Liver (tissue), 9 donors: ENCODE measurements around the gene TTF1. TPM values are rescaled to one million over a fixed set of nuclear protein-coding genes. Genes with fewer than 3 reads are reported as not detected.
"Not testable (repeated sequence)": the region's sequence is repeated elsewhere in the genome, so short reads cannot be mapped to it uniquely, and the experiment has no call there.

Experiments
- DNase-seq: peaks from one replicate; pipeline ENCODE4 v3.0.0-alpha.2; 2017; ENCODE audit warnings: low spot score
- H3K27ac ChIP-seq, 2 donors: one replicate each; pipeline ENCODE4 v1.7.0; 2013; ENCODE audit warnings: inconsistent platforms in 2 of 2, low read length in 2 of 2, control low read depth in 1 of 2, low read depth in 1 of 2, mild to moderate bottlenecking in 1 of 2
- H3K27me3 ChIP-seq, 4 donors: one replicate each; pipeline versions ENCODE4 v1.6.1 to v1.7.0; 2013; ENCODE audit warnings: low read length in 3 of 4, inconsistent platforms in 1 of 4, mild to moderate bottlenecking in 1 of 4, moderate library complexity in 1 of 4; ENCODE audit not compliant: control insufficient read depth in 4 of 4, insufficient read depth in 4 of 4
- H3K36me3 ChIP-seq, 4 donors: one replicate each; pipeline versions ENCODE4 v1.6.1 to v1.7.0; 2013; ENCODE audit warnings: low read length in 3 of 4, mild to moderate bottlenecking in 3 of 4, low read depth in 1 of 4, moderate library complexity in 1 of 4; ENCODE audit not compliant: control insufficient read depth in 4 of 4, insufficient read depth in 3 of 4
- H3K4me1 ChIP-seq, 4 donors: one replicate each; pipeline versions ENCODE4 v1.6.1 to v1.7.0; 2013; ENCODE audit warnings: low read length in 3 of 4, mild to moderate bottlenecking in 3 of 4, moderate library complexity in 1 of 4; ENCODE audit not compliant: control insufficient read depth in 4 of 4, insufficient read depth in 4 of 4
- H3K4me3 ChIP-seq, 3 donors: one replicate each; pipeline versions ENCODE4 v1.6.1 to v1.7.0; 2013; ENCODE audit warnings: low read length in 3 of 3, control low read depth in 1 of 3, low read depth in 1 of 3, mild to moderate bottlenecking in 1 of 3
- H3K9ac ChIP-seq, 2 donors: one replicate each; pipeline ENCODE4 v1.7.0; 2013; ENCODE audit warnings: low read length in 2 of 2, mild to moderate bottlenecking in 2 of 2, moderate library complexity in 2 of 2, control low read depth in 1 of 2, low read depth in 1 of 2
- H3K9me3 ChIP-seq, 4 donors: one replicate each; pipeline versions ENCODE4 v1.6.1 to v1.7.0; 2013; ENCODE audit warnings: low read length in 3 of 4; ENCODE audit not compliant: control insufficient read depth in 4 of 4
- ATF3 ChIP-seq: IDR thresholded peaks from 2 replicates; pipeline ENCODE4 v1.6.1; 2016; ENCODE audit warnings: antibody characterized with exemption
- CTCF ChIP-seq: fragments of 150-350 bp; IDR thresholded peaks from 2 replicates; pipeline ENCODE4 v1.5.1; 2017; ENCODE audit warnings: improper control_type of control experiment, low read depth, low read length; ENCODE audit not compliant: missing input control
- EGR1 ChIP-seq, 2 donors: IDR thresholded peaks; 2 replicates each; pipeline ENCODE4 v1.6.1; 2016 to 2018; ENCODE audit warnings: antibody characterized with exemption in 2 of 2, low read depth in 2 of 2
- FOXA1 ChIP-seq: IDR thresholded peaks from 2 replicates; pipeline ENCODE4 v1.6.1; 2016; ENCODE audit warnings: antibody characterized with exemption
- FOXA2 ChIP-seq: IDR thresholded peaks from 2 replicates; pipeline ENCODE4 v1.6.1; 2016; ENCODE audit warnings: antibody characterized with exemption
- HNF4A ChIP-seq, 2 donors: conservative IDR thresholded peaks; 2 replicates each; pipeline ENCODE4 v1.6.1; 2016; ENCODE audit warnings: antibody characterized with exemption in 2 of 2, mild to moderate bottlenecking in 2 of 2
- HNF4G ChIP-seq: IDR thresholded peaks from 2 replicates; pipeline ENCODE4 v1.6.1; 2016; ENCODE audit warnings: antibody characterized with exemption
- JUND ChIP-seq, 2 donors: IDR thresholded peaks; 2 replicates each; pipeline ENCODE4 v1.6.1; 2016; ENCODE audit warnings: antibody characterized with exemption in 2 of 2
- NR2F2 ChIP-seq: IDR thresholded peaks from 2 replicates; pipeline ENCODE4 v1.6.1; 2016; ENCODE audit warnings: antibody characterized with exemption
- RAD21 ChIP-seq, 2 donors: IDR thresholded peaks; 2 replicates each; pipeline ENCODE4 v1.6.1; 2016; ENCODE audit warnings: antibody characterized with exemption in 2 of 2, mild to moderate bottlenecking in 2 of 2
- REST ChIP-seq: IDR thresholded peaks from 2 replicates; pipeline ENCODE4 v1.6.1; 2016; ENCODE audit warnings: antibody characterized with exemption, mild to moderate bottlenecking
- RXRA ChIP-seq, 2 donors: IDR thresholded peaks; 2 replicates each; pipeline ENCODE4 v1.6.1; 2017 to 2018; ENCODE audit warnings: antibody characterized with exemption in 2 of 2, mild to moderate bottlenecking in 1 of 2
- TAF1 ChIP-seq: conservative IDR thresholded peaks from 2 replicates; pipeline ENCODE4 v1.6.1; 2016; ENCODE audit warnings: antibody characterized with exemption, mild to moderate bottlenecking
- YY1 ChIP-seq: IDR thresholded peaks from 2 replicates; pipeline ENCODE4 v1.6.1; 2016; ENCODE audit warnings: antibody characterized with exemption, mild to moderate bottlenecking
- ZBTB33 ChIP-seq: IDR thresholded peaks from 2 replicates; pipeline ENCODE4 v1.6.1; 2016; ENCODE audit warnings: antibody characterized with exemption
- WGBS: extraction: QIAGEN DNeasy Blood & Tissue Kit; methylation state at CpG from one replicate; pipeline ENCODE4 v1.1.7; 2013; 5-methylcytosine and 5-hydroxymethylcytosine counted together
- polyA plus RNA-seq, 2 donors: library from polyadenylated mRNA; stranded (reverse) in 1 of 2; unstranded in 1 of 2; fragments of 200-250 nt in 1 of 2; fragments of >200 nt in 1 of 2; fragmentation: Nextera tagmentation in 1 of 2; extraction: Ambion mirVana in 1 of 2; gene quantifications; one replicate each; pipeline versions ENCODE4 v1.2.1 to v1.2.3, GENCODE V29; 2013 to 2015
- total RNA-seq, 2 donors: library from RNA; depleted of rRNA; stranded (reverse); fragments of >200 nt; gene quantifications; one replicate each; pipeline ENCODE4 v1.2.3, GENCODE V29; 2014
- TF ChIP-seq, protein P1 (sequence below): IDR thresholded peaks from 2 replicates; pipeline ENCODE4 v1.6.1; 2016; ENCODE audit warnings: antibody characterized with exemption
- donor health status: healthy.
- donor health status: healthy.
- donor health status: healthy.
- donor health status: healthy.
- donor health status: healthy.

Gene TTF1
- total and polyA plus RNA-seq, 4 donors: 1.9 to 6.1 (median 2.6) TPM

DNA sequence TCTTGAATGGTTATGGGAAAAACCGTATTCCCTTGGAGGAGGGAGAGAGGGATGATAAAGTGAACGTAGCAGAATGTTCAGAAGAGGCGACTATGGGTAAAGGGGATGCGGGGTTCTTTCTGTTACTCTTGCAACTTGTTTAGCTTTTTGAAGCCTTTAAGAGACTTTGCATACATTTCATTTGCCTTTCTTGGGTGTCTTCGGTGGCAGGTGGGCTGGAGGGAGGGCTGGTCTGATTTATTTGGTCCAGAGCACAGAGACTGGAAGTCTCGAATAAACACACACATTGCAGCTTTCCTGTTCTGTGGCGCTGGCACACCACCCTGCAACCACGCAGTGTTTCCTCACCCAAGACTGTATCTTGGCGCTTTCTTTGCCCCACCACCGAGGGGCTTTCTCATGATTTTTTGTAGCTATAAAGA is 23.2 kb downstream of the TTF1 start:
- no peaks in the 10 kb centered on the region for H3K9me3 ChIP-seq
- peaks cover 10 to 48% (median 33%) of the 10 kb centered on the region in 4 donors for H3K36me3 ChIP-seq
- no peak for DNase-seq
- no peak overlapping the region for H3K9ac ChIP-seq
- no peak overlapping the region for H3K27ac ChIP-seq
- 87% methylated on average over 10 of the region's 10 CpGs for WGBS
- H3K27me3 ChIP-seq: no peaks in the 10 kb centered on the region
- TF ChIP-seq YY1 (no peak), FOXA2 (no peak), ATF3 (no peak), TAF1 (no peak), ZBTB33 (no peak), CTCF (no peak), REST (no peak), FOXA1 (no peak), HNF4G (no peak), NR2F2 (no peak), RAD21 (IDR thresholded peaks at IDR 0.05) (no peak), HNF4A (conservative IDR thresholded peaks at IDR 0.05) (no peak), EGR1 (IDR thresholded peaks at IDR 0.05; ENCODE audit: low read depth in 2 of 2) (no peak), JUND (IDR thresholded peaks at IDR 0.05) (no peak)
- TF ChIP-seq, protein P1, sequence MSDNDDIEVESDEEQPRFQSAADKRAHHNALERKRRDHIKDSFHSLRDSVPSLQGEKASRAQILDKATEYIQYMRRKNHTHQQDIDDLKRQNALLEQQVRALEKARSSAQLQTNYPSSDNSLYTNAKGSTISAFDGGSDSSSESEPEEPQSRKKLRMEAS: no peak
- no peak overlapping the region for H3K4me3 ChIP-seq
- H3K4me1 ChIP-seq: no peaks in the 10 kb centered on the region

DNA sequence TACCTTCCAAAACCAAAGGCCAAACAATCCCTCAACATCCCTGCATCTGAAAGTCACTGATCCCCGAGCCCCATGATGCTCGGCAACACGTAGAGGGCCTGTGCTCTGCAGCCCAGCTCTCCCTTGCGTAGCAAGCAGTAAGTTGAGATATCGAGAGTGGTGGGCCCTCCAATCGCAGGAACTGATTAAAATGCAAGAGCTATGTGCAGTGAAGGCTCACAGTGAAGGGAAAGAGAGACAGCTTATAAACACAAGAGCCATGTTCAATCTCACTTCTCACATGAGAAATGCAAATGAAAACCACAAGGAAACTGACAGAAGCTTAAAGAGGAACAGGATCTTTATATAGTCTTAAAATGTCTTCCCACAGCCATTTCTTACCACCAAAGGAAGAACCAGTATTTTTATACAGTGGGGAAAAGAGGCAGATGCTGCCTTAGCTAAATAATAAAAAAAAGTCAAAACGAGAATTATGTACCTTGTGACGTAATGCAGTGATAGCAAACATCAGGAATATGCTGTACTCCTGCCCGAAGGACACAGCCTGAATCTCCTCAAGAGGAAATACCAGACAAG is 24.6 kb downstream of the TTF1 start:
- Histone ChIP-seq H3K9me3 (no peaks in the 10 kb centered on the region), H3K4me3 (no peak overlapping the region), H3K9ac (no peak overlapping the region), H3K36me3 (peaks cover 8 to 49% (median 31%) of the 10 kb centered on the region in 4 donors), H3K27ac (no peak overlapping the region), H3K27me3 (no peaks in the 10 kb centered on the region), H3K4me1 (no peaks in the 10 kb centered on the region)
- peak; percentile 34 for TF ChIP-seq YY1
- TF ChIP-seq RXRA (IDR thresholded peaks at IDR 0.05): no peak
- no peak for DNase-seq
- 84% methylated on average over 9 of the region's 9 CpGs for WGBS

DNA sequence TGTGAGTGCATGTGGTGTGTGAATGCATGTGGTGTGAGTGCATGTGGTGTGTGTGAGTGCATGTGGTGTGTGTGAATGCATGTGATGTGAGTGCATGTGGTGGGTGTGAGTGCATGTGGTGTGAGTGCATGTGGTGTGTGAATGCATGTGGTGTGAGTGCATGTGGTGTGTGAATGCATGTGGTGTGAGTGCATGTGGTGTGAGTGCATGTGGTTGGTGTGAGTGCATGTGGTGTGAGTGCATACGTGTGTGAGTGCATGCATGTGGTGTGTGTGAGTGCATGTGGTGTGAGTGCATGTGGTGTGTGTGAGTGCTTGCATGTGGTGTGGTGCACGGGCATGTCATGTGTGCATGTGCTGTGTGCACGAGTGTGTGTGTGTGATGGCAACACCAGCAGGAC is 28.2 kb downstream of the TTF1 start:
- H3K4me1 ChIP-seq, H3K27ac ChIP-seq, DNase-seq: not testable (repeated sequence)

GRCh38 chr9:132377769-132378168 is 28.9 kb downstream of the TTF1 start:
- not testable (repeated sequence) for DNase-seq, H3K27me3 ChIP-seq, H3K27ac ChIP-seq, H3K9me3 ChIP-seq, H3K4me1 ChIP-seq, H3K9ac ChIP-seq, H3K4me3 ChIP-seq
- 98% methylated on average over 2 of the region's 2 CpGs for WGBS
- peaks cover 4 to 35% (median 20%) of the 10 kb centered on the region in 4 donors for H3K36me3 ChIP-seq

More for the DNA sequence above, 28.2 kb downstream of the TTF1 start:
- WGBS: 95% methylated on average over 3 of the region's 3 CpGs
- not testable (repeated sequence) for H3K4me3 ChIP-seq, H3K9me3 ChIP-seq, H3K9ac ChIP-seq, H3K27me3 ChIP-seq
- H3K36me3 ChIP-seq: peaks cover 4 to 35% (median 22%) of the 10 kb centered on the region in 4 donors
